ENCODE results near the gene BTNL3. TPM values are rescaled to one million over a fixed set of nuclear protein-coding genes. Genes with fewer than 3 reads are reported as not detected.
"Not testable (repeated sequence)": the region's sequence is repeated elsewhere in the genome, so short reads cannot be mapped to it uniquely, and the experiment has no call there.

Gene BTNL3
- total RNA-seq, 4 donors from 2014 or later: 7.4 to 214 (median 110) TPM

- no peaks in the 10 kb centered on the region for H3K27me3 ChIP-seq
- no peaks in the 10 kb centered on the region for H3K4me1 ChIP-seq
- no peak overlapping the region for H3K4me3 ChIP-seq
- DNase-seq: no peak
- TF ChIP-seq POLR2A (IDR thresholded peaks at IDR 0.05): no peak
- TF ChIP-seq CTCF (IDR thresholded peaks at IDR 0.05): no peak
- no peaks in the 10 kb centered on the region for H3K36me3 ChIP-seq
- no peaks in the 10 kb centered on the region for H3K9me3 ChIP-seq
- no peak overlapping the region for H3K27ac ChIP-seq
Measured at GRCh38 chr5:181001947-181002346, 13.3 kb downstream of the BTNL3 start.

- Histone ChIP-seq H3K27me3 (no peaks in the 10 kb centered on the region), H3K9me3 (no peaks in the 10 kb centered on the region), H3K4me3 (no peak overlapping the region), H3K27ac (no peak overlapping the region), H3K4me1 (no peaks in the 10 kb centered on the region), H3K36me3 (no peaks in the 10 kb centered on the region)
- TF ChIP-seq POLR2A (IDR thresholded peaks at IDR 0.05): no peak
- no peak for TF ChIP-seq CTCF (IDR thresholded peaks at IDR 0.05)
- peak in 1 of 3 donors; percentile 49 for DNase-seq
Measured at GRCh38 chr5:181005791-181006190, 17.1 kb downstream of the BTNL3 start.

DNA sequence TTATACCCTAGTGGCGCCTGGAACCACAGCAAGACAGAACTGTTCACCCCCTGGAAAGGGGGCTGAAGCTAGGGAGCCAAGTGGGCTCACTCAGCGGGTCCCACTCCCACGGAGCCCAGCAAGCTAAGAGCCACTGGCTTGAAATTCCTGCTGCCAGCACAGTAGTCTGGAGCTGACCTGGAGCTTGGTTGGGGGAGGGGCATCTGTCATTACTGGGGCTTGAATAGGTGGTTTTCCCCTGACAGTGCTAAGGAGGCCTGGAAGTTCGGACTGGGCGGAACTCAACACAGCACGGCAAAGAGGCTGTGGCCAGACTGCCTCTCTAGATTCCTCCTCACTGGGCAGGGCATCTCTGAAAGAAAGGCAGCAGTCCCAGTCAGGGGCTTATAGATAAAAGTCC is 19.5 kb downstream of the BTNL3 start:
- Histone ChIP-seq H3K4me3 (no peak overlapping the region), H3K9me3 (no peaks in the 10 kb centered on the region), H3K27me3 (no peaks in the 10 kb centered on the region), H3K36me3 (no peaks in the 10 kb centered on the region), H3K4me1 (no peaks in the 10 kb centered on the region), H3K27ac (no peak overlapping the region)
- no peak for TF ChIP-seq POLR2A (IDR thresholded peaks at IDR 0.05)
- no peak for TF ChIP-seq CTCF (IDR thresholded peaks at IDR 0.05)
- no peak for DNase-seq

DNA sequence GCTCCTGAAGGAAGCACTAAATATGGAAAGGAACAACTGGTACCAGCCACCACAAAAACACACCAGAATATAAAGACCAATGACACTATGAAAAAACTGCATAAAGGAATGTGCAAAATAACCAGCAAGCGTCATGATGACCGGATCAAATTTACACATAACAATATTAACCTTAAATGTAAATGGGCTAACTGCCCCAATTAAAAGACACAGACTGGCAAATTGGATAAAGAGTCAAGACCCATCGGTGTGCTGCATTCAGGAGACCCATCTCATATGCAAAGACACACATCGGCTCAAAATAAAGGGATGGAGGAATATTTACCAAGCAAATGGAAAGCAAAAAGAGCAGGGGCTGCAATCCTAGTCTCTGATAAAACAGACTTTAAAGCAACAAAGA is 21.4 kb downstream of the BTNL3 start:
- H3K36me3 ChIP-seq, H3K4me1 ChIP-seq, H3K4me3 ChIP-seq, H3K27ac ChIP-seq, H3K27me3 ChIP-seq, DNase-seq, H3K9me3 ChIP-seq: not testable (repeated sequence)

DNA sequence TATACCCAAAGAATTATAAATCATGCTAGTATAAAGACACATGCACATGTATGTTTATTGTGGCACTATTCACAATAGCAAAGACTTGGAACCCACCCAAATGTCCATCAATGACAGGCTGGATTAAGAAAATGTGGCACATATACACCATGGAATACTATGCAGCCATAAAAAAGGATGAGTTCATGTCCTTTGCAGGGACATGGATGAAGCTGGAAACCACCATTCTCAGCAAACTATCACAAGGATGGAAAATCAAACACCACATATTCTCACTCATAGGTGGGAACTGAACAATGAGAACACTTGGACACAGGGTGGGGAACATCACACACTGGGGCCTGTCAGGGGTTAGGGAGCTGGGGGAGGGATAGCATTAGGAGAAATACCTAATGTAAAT is 26.0 kb downstream of the BTNL3 start:
- DNase-seq, H3K4me1 ChIP-seq, H3K9me3 ChIP-seq, H3K27ac ChIP-seq, H3K4me3 ChIP-seq, H3K27me3 ChIP-seq, H3K36me3 ChIP-seq: not testable (repeated sequence)

DNA sequence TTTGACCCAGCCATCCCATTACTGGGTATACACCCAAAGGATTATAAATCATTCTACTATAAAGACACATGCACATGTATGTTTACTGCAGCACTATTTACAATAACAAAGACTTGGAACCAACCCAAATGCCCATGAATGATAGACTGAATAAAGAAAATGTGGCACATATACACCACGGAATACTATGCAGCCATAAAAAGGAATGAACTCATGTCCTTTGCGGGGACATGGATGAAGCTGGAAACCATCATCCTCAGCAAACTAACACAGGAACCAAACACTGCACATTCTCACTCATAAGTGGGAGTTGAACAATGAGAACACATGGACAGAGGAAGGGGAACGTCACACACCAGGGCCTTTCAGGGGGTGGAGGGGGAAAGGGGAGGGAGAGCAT is 28.8 kb downstream of the BTNL3 start:
- not testable (repeated sequence) for DNase-seq, H3K36me3 ChIP-seq, H3K4me3 ChIP-seq, H3K4me1 ChIP-seq, H3K27ac ChIP-seq, H3K9me3 ChIP-seq, H3K27me3 ChIP-seq

GRCh38 chr5:181020688-181021087 is 32.0 kb downstream of the BTNL3 start:
- Histone ChIP-seq H3K4me3 (no peak overlapping the region), H3K4me1 (no peaks in the 10 kb centered on the region), H3K36me3 (no peaks in the 10 kb centered on the region), H3K27me3 (no peaks in the 10 kb centered on the region), H3K27ac (no peak overlapping the region), H3K9me3 (peaks cover 0 to 7% (median 0%) of the 10 kb centered on the region in 4 donors)
- TF ChIP-seq POLR2A (IDR thresholded peaks at IDR 0.05): no peak
- no peak for TF ChIP-seq CTCF (IDR thresholded peaks at IDR 0.05)
- no peak for DNase-seq
